ENCODE results near the gene ARL4A.

DNA sequence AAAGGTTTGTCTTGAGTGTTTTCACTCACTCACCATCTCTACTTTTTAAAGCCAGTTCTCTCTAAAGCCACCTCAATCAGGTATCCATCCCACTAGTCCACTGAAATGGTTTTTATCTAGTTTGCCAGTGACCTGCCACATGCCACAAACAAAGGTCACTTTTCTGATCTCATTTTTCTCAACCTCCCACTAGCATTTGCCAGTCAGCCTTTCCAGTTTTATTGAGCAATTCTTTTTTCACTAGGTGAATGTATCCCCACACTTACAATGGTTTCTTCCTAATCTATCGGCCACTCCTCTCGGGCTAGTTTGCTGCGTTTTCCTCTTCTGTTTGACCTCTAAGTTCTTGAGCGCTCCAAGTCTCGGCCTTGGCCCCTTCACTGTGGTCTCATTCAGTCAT, 44.9 kb upstream of the ARL4A start:
- TF ChIP-seq, protein P1, sequence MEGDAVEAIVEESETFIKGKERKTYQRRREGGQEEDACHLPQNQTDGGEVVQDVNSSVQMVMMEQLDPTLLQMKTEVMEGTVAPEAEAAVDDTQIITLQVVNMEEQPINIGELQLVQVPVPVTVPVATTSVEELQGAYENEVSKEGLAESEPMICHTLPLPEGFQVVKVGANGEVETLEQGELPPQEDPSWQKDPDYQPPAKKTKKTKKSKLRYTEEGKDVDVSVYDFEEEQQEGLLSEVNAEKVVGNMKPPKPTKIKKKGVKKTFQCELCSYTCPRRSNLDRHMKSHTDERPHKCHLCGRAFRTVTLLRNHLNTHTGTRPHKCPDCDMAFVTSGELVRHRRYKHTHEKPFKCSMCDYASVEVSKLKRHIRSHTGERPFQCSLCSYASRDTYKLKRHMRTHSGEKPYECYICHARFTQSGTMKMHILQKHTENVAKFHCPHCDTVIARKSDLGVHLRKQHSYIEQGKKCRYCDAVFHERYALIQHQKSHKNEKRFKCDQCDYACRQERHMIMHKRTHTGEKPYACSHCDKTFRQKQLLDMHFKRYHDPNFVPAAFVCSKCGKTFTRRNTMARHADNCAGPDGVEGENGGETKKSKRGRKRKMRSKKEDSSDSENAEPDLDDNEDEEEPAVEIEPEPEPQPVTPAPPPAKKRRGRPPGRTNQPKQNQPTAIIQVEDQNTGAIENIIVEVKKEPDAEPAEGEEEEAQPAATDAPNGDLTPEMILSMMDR (CRISPR knock-in tag; IDR thresholded peaks at IDR 0.05) = no peak
- no peak for TF ChIP-seq ZNF652 (CRISPR knock-in tag; IDR thresholded peaks at IDR 0.05; ENCODE audit: borderline replicate concordance, low read depth)
- TF ChIP-seq MTA3 (CRISPR knock-in tag; IDR thresholded peaks at IDR 0.05) = no peak

Data from HepG2 (cell line).